HCT116 (cell line): ENCODE results near the gene KRTAP5-4. TPM values are rescaled to one million over a fixed set of nuclear protein-coding genes. Genes with fewer than 3 reads are reported as not detected.

Experiments used
- ATAC-seq: fragments of 200-7000 bp; cut with Tn5 transposase; 2 replicates; pipeline ENCODE4 v1.9.1; 2020; ENCODE audit warnings: mild to moderate bottlenecking, moderate library complexity
- BruUV-seq: library from RNA; stranded (reverse); fragments of 400-500 nt; replicated peaks from 2 replicates; lab custom pipeline; 2021; lab: Mats Ljungman, UMichigan
- CTCF ChIA-PET: fragments of 300-600 bp; sonication (Branson Sonifier 250); formaldehyde crosslinking; loops from one replicate; lab custom pipeline; 2021; ENCODE audit warnings: antibody characterized with exemption; lab: Charles Lee
- POLR2A ChIA-PET: fragments of 300-600, 350-600 bp; sonication (Branson Sonifier 250); formaldehyde crosslinking; loops from one replicate; lab custom pipeline; 2021; ENCODE audit warnings: antibody characterized with exemption; lab: Charles Lee
- RAD21 ChIA-PET, 2 experiments: fragments of 300-600 bp; sonication (Branson Sonifier 250); formaldehyde crosslinking; loops; one replicate each; lab custom pipeline; 2023; ENCODE audit warnings: low total read pairs in 2 of 2; ENCODE audit not compliant: uncharacterized antibody in 2 of 2, unreplicated experiment in 2 of 2, low non-redundant PET in 1 of 2; lab: Charles Lee
- DNase-seq: peaks from one replicate; pipeline ENCODE4 v3.0.0-alpha.2; 2010; ENCODE audit warnings: low read depth, low spot score
- H2AFZ ChIP-seq: fragments of 200-600 bp; shearing (Covaris generic), sonication (generic); 2 replicates; pipeline ENCODE4 v1.6.1; 2017; ENCODE audit warnings: low read depth, mixed run types, mixed read lengths, antibody characterized with exemption, low read length; ENCODE audit not compliant: poor library complexity, severe bottlenecking
- H3K27ac ChIP-seq: 2 replicates; pipeline ENCODE4 v1.5.1; 2012; ENCODE audit warnings: low read depth, low read length
- H3K27me3 ChIP-seq: fragments of 200-600 bp; sonication (generic); 2 replicates; pipeline ENCODE4 v1.6.1; 2016; ENCODE audit warnings: mixed run types, low read length, mixed read lengths; ENCODE audit not compliant: insufficient read depth
- H3K36me3 ChIP-seq, 2 experiments: fragments of 200-500 bp in 1 of 2; fragments of 200-600 bp in 1 of 2; sonication (Bioruptor generic) in 1 of 2; sonication (generic) in 1 of 2; 2 replicates each; pipeline versions ENCODE4 v1.5.1 to v1.6.1; 2014 to 2016; ENCODE audit warnings: low read length in 2 of 2, inconsistent platforms in 1 of 2, mixed read lengths in 1 of 2, mixed run types in 1 of 2; ENCODE audit not compliant: insufficient read depth in 2 of 2, control insufficient read depth in 1 of 2
- H3K4me1 ChIP-seq, 2 experiments: fragments of 200-600 bp in 1 of 2; sonication (generic) in 1 of 2; 2 replicates each; pipeline versions ENCODE4 v1.5.1 to v1.6.1; 2012 to 2017; ENCODE audit warnings: low read length in 2 of 2, inconsistent platforms in 1 of 2, mild to moderate bottlenecking in 1 of 2, mixed read lengths in 1 of 2, mixed run types in 1 of 2, moderate library complexity in 1 of 2; ENCODE audit not compliant: insufficient read depth in 2 of 2, control insufficient read depth in 1 of 2
- H3K4me2 ChIP-seq: fragments of 200-600 bp; sonication (generic); 2 replicates; pipeline ENCODE4 v1.6.1; 2017; ENCODE audit warnings: mixed run types, low read length, mixed read lengths
- H3K4me3 ChIP-seq, 2 experiments: fragments of 200-600 bp in 1 of 2; sonication (generic) in 1 of 2; replicated peaks in 1 of 2; 2 replicates each; pipeline ENCODE4 v1.5.1; 2011 to 2016; ENCODE audit warnings: low read length in 2 of 2, control low read depth in 1 of 2, low read depth in 1 of 2, mild to moderate bottlenecking in 1 of 2, mixed read lengths in 1 of 2, mixed run types in 1 of 2
- H3K79me2 ChIP-seq: fragments of 200-600 bp; sonication (generic); 2 replicates; pipeline ENCODE4 v1.6.1; 2017; ENCODE audit warnings: mild to moderate bottlenecking, mixed run types, low read length, moderate library complexity, mixed read lengths; ENCODE audit not compliant: insufficient read depth
- H3K9ac ChIP-seq: fragments of 200-600 bp; sonication (generic); 2 replicates; pipeline ENCODE4 v1.6.1; 2016; ENCODE audit warnings: low read length, mixed read lengths
- H3K9me2 ChIP-seq: fragments of 200-600 bp; sonication (generic), shearing (Covaris generic); 2 replicates; pipeline ENCODE4 v1.6.1; 2017; ENCODE audit warnings: mixed run types, mild to moderate bottlenecking, moderate library complexity; ENCODE audit not compliant: insufficient read depth
- H3K9me3 ChIP-seq, 2 experiments: fragments of 200-500 bp in 1 of 2; fragments of 200-600 bp in 1 of 2; sonication (Bioruptor generic) in 1 of 2; sonication (generic) in 1 of 2; 2 replicates each; pipeline ENCODE4 v1.6.1; 2014 to 2017; ENCODE audit warnings: low read length in 2 of 2, mixed read lengths in 2 of 2, inconsistent platforms in 1 of 2, low read depth in 1 of 2, mild to moderate bottlenecking in 1 of 2, mixed run types in 1 of 2, moderate library complexity in 1 of 2; ENCODE audit not compliant: control insufficient read depth in 1 of 2, insufficient read depth in 1 of 2
- H4K20me1 ChIP-seq: fragments of 200-600 bp; sonication (generic), shearing (Covaris generic); 2 replicates; pipeline ENCODE4 v1.6.1; 2017; ENCODE audit warnings: mixed run types, mild to moderate bottlenecking, moderate library complexity; ENCODE audit not compliant: insufficient read depth
- ATF3 ChIP-seq: IDR thresholded peaks from 2 replicates; pipeline ENCODE4 v1.6.1; 2012
- CEBPB ChIP-seq: IDR thresholded peaks from 2 replicates; pipeline ENCODE4 v1.6.1; 2012; ENCODE audit warnings: low read depth
- EGR1 ChIP-seq: IDR thresholded peaks from 2 replicates; pipeline ENCODE4 v1.6.1; 2012; ENCODE audit warnings: low read depth
- EZH2 ChIP-seq: fragments of 200-600 bp; sonication (generic); IDR thresholded peaks from 2 replicates; pipeline ENCODE4 v1.6.1; 2017; ENCODE audit warnings: antibody characterized with exemption, mixed run types
- JUND ChIP-seq: IDR thresholded peaks from 2 replicates; pipeline ENCODE4 v1.6.1; 2012
- POLR2A ChIP-seq: IDR thresholded peaks from 2 replicates; pipeline ENCODE4 v1.7.0; 2011; ENCODE audit warnings: borderline replicate concordance; ENCODE audit not compliant: insufficient read depth, insufficient read length; ENCODE audit errors: extremely low read depth
- POLR2AphosphoS5 ChIP-seq: IDR thresholded peaks from 2 replicates; pipeline ENCODE4 v1.6.1; 2011; ENCODE audit warnings: mild to moderate bottlenecking, low read depth, low read length, moderate library complexity
- RAD21 ChIP-seq: IDR thresholded peaks from 2 replicates; pipeline ENCODE4 v1.6.1; 2012; ENCODE audit warnings: low read depth, mild to moderate bottlenecking
- SIN3A ChIP-seq: IDR thresholded peaks from 2 replicates; pipeline ENCODE4 v1.6.1; 2012; ENCODE audit warnings: low read depth
- TCF7L2 ChIP-seq: IDR thresholded peaks from 2 replicates; pipeline ENCODE4 v1.7.0; 2011; ENCODE audit warnings: borderline replicate concordance, inconsistent platforms; ENCODE audit not compliant: insufficient read depth, insufficient read length; ENCODE audit errors: extremely low read depth
- YY1 ChIP-seq: IDR thresholded peaks from 2 replicates; pipeline ENCODE4 v1.6.1; 2011; ENCODE audit warnings: low read length, low read depth, moderate library complexity, mild to moderate bottlenecking; ENCODE audit not compliant: insufficient replicate concordance; ENCODE audit errors: extremely low read depth
- ZFX ChIP-seq: fragments of 450-650 bp; IDR thresholded peaks from 2 replicates; pipeline ENCODE4 v1.6.1; 2017
- ZNF274 ChIP-seq: fragments of 200-500 bp; sonication (Bioruptor generic); IDR thresholded peaks from 2 replicates; pipeline ENCODE4 v1.6.1; 2014; ENCODE audit warnings: mild to moderate bottlenecking, low read depth, low read length, inconsistent platforms
- intact Hi-C: fragments of 100-400 bp; cut with micrococcal nuclease; formaldehyde crosslinking; loops from 2 replicates; pipeline ENCODE4 v1.10.0; 2022
- total RNA-seq: library from RNA; stranded (reverse); gene quantifications from one replicate; pipeline ENCODE4 v1.2.1, GENCODE V29; 2021; ENCODE audit not compliant: unreplicated experiment

The KRTAP5-4 gene
- total RNA-seq, 1 experiment from 2014 or later = not detected

- no peak overlapping the region for H3K27ac ChIP-seq
- H3K4me3 ChIP-seq = no peak overlapping the region
- ATAC-seq (no peak), DNase-seq (no peak)
- H3K27me3 ChIP-seq = peaks cover 3% of the 10 kb centered on the region; the same call in 1 of the 2 replicates
- H4K20me1 ChIP-seq = no peaks in the 10 kb centered on the region
- no peaks in the 10 kb centered on the region for H3K9me2 ChIP-seq
- H3K4me1 ChIP-seq = peaks cover 0 to 2% of the 10 kb centered on the region in 2 experiments; a peak in 1 of 4 replicates
- H3K9me3 ChIP-seq = no peaks in the 10 kb centered on the region
- POLR2A ChIA-PET = no interaction called here
- no peak overlapping the region for H3K9ac ChIP-seq
- no peaks in the 10 kb centered on the region for H3K79me2 ChIP-seq
- RAD21 ChIA-PET = no interaction called here
- no peaks in the 10 kb centered on the region for H3K36me3 ChIP-seq
- TF ChIP-seq TCF7L2 (no peak), ATF3 (no peak), YY1 (no peak), ZFX (no peak), JUND (no peak), POLR2AphosphoS5 (no peak), ZNF274 (no peak), EGR1 (no peak), POLR2A (no peak), CEBPB (no peak), SIN3A (no peak), EZH2 (no peak), RAD21 (no peak)
- H3K4me2 ChIP-seq = no peak overlapping the region
- intact Hi-C loops = no loop called here
- no peak overlapping the region for H2AFZ ChIP-seq
- BruUV-seq = no TSS peak
- CTCF ChIA-PET = no interaction called here
Observed at GRCh38 chr11:1633864-1634263, 11.9 kb upstream of the KRTAP5-4 start.
